ENCODE measurements around the gene PDIK1L.

PDIK1L gene

DNA sequence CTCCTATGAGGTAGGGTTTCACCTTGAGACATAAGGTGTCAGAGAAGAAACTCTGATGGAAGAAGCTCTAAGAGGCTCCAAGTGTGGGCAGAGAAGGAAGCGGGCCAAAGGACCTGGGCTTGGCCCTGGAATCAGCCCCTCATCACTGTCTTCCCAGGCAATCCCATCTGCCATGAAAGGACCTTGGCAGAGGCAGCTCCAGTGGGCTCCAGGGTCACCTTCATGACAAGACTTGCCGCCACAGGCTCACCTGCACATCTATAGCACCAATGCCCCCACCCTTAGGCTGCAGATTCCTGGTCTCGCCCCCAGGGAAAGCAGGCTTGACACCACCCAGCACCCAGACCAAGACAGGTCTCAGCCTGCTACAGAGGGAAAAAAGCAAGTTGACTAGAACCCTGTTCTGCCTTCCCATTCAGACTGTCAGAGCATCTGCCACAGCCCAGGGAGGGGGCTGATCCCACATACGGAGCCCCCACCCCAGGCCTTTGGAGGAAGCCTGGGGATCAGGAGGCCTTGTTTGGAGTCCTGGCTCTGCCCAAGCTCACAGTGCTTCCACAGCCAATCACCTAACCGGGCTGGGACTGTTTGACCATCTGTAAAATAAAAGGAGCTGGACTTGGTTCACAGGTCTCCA is 46.8 kb downstream of the PDIK1L start:
- no peak for DNase-seq

DNA sequence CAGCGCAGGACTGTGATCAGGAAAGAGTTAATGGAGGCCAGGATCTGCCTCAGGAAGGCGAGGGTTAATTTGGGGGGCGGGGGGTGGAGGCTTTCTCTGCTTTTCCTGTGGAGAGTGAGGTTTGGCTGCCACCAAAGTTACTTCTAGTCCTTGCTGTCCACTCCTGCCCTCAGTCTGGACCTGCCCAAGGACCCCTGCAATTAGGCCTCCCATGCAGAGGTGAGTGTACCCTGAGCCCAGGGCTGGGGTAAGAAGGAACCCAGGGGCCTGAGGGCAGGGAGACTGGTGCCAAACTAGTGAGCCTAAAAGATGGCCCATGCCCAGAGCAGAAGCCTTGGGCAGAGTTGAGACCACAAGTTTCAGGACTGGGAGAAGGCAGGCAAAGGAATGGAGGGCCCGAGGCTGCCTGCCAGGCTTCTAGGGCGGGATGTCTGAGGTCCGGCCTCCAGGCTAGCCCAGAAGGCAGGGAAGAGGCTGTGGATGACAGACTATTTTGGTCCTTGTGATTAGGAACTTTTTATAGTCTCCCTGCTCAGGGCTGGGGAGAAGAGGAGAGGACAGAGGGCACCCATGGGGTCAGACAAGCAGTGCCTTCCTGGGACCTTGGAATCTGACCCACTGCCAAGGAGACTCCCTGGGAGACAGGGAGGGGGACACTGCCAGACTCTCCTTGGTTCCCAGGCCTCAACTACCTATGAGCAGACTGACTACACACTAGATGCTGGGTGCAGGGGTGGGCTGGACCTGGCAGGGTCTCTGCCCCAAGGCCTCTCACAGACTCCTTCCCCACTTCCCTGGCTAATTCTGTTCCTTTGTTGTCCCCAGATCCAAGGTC is 47.5 kb downstream of the PDIK1L start, which contains the start of gene FAM110D:
FAM110D (plus strand) TSS at position 172 of the 835 bp plus-strand sequence. CDS start 2,213 bp downstream, outside the sequence.
- no peak for DNase-seq

DNA sequence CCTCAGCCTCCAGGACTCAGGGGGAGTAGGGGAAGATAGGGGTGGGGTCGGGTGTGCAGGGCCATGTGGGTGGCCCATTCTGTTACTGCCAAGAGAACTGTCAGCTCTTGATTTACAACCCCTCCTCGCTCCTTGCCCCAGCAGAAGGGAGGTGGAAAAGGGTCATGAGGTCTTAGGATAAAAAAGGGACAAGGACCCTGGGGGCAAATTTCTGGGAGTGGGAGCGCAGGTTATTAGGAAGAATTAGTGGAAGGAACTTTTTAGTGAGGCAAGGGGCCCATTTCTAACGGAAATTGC is 48.1 kb downstream of the PDIK1L start:
- no peak for DNase-seq

DNA sequence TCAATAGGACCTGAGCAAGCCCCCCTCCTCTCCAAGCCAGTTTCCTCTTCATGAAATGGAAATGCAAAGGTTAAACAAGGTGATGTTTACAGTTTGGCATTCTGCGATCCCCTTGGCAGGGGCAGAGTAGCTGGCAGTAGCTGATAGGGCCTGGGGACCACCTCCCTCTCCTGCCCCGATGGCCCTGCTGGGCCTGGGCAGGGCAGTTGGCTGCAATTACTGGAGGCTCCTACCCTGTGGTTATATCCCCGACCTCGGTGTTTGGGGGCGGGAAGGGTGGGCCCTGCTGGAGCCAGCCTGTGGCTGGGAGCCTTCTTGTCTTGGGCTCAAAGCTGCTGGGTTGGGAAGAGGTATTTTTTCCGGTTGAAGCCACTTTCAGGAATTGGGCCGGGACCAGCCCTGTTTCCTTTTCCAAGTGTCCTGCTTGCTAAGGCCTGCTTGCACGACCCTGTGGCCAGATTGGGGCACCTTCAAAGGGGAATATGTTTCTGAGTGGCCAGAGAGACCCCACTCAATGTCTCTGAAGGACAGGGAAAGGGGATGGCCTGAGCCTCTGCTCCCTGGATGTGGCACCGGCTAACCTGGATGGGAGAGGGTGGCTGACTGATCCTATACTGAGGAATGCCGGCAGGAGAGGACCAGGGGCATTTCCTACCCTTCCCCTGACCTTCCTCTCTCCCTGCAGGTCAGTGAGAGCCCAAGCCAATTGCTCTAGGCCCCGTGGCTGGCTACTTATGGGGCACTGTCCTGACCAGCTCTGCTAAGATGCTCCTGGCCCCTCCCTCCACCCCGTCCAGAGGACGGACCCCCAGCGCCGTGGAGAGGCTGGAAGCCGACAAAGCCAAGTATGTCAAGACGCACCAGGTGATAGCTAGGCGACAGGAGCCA is 49.1 kb downstream of the PDIK1L start:
- DNase-seq = no peak

DNA sequence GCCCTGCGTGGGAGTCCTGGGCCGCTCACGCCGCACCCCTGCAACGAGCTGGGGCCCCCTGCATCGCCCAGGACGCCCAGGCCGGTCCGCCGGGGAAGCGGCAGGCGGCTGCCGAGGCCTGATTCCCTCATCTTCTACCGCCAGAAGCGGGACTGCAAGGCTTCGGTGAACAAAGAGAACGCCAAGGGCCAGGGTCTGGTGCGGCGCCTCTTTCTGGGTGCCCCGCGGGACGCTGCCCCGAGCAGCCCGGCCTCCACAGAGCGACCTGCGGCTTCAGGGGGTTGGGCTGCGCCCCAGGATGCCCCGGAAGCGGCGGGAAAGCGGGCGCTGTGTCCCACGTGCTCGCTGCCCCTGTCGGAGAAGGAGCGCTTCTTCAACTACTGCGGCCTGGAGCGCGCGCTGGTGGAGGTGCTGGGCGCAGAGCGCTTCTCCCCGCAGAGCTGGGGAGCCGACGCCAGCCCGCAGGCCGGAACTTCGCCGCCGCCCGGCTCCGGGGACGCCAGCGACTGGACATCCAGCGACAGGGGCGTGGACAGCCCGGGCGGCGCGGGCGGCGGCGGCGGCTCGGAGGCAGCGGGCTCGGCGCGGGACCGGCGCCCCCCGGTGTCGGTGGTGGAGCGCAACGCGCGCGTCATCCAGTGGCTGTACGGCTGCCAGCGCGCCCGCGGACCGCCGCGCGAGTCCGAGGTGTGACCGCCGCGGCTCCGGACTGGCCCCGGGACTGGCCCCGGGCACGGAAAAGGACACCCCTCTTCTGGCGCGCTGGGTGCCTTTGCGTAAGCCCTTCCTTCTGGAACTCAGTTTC is 50.0 kb downstream of the PDIK1L start:
- DNase-seq = no peak

DNA sequence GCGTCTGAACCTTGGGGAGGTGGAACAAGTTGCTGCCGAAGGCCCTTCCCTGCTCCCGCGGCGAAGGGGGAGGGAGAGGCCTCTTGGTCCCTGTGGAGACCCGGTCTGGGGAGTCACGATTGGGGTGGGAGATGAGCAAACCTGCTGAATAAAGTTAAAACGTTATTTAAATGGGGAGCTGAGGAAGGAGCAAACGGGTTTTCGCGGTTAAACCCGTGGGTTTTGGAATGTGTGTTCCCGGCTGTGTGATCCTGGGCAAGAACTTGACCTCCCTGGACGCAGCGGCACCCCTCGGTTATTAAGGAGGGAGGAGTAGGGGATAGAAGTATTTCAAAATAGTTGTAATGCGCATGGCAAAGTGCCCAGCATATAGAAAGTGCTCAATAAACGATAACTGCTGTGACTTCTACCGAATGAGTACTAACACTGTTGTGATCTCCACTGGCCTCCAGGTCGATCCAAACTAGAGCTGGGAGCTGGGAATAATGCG is 50.6 kb downstream of the PDIK1L start:
- no peak for DNase-seq

DNA sequence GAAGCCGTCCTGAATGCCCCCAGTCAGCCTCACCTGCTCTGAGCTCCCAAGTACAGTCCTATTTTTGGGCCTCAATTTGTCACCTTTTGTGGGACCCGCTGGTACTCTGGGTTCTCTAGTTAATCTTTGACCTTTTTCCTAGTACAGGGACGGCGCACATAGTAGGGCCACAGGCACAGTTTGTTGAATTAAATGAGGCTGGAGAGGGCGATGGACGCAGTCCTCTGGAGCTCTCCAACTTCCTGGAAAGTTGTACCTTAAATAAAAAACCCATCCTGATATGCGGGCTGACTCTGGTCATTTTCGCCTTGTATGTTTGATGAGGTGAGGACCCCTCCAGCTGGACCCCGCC is 52.0 kb downstream of the PDIK1L start:
- no peak for DNase-seq

DNA sequence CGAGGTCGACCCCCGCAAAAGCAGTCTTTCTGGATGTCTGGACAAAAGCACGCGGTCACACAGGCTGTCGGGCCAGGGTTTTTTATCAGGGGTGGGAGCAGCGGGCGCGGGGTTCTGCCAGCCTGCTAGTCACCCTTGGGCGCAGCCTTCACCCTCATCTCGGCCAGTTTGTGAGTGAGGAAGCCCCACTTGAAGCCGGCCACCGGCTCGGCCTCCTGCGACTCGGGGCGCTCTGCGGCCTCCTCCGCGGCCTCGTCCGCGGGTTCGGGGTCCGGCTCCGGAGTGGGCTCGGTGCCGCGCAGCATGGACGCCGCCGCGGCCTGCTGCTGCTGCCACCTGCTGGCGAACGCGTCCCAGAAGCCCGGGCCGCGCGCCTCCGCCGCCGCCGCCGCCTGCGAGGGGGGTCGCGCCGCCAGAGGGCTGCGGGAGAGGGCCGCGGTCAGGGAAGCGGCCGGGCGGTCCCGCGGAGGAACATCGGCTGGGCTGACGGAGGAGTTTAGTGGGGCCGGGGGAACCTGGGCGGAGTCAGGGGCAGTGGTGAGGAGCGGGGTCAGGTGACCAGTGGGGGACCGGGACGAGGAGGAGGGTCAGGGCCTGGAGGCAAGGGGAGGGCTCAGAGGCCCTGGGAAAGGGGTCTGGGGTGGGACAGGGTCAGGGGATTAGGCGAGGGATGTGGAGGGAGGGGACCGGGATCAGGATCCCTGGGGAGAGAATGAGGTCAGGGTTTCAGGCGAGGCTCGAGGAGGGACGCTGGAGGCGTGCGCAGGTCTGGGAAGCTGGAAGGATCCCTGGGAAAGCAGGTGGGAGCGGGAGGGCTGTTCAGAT is 52.6 kb downstream of the PDIK1L start:
- no peak for DNase-seq

DNA sequence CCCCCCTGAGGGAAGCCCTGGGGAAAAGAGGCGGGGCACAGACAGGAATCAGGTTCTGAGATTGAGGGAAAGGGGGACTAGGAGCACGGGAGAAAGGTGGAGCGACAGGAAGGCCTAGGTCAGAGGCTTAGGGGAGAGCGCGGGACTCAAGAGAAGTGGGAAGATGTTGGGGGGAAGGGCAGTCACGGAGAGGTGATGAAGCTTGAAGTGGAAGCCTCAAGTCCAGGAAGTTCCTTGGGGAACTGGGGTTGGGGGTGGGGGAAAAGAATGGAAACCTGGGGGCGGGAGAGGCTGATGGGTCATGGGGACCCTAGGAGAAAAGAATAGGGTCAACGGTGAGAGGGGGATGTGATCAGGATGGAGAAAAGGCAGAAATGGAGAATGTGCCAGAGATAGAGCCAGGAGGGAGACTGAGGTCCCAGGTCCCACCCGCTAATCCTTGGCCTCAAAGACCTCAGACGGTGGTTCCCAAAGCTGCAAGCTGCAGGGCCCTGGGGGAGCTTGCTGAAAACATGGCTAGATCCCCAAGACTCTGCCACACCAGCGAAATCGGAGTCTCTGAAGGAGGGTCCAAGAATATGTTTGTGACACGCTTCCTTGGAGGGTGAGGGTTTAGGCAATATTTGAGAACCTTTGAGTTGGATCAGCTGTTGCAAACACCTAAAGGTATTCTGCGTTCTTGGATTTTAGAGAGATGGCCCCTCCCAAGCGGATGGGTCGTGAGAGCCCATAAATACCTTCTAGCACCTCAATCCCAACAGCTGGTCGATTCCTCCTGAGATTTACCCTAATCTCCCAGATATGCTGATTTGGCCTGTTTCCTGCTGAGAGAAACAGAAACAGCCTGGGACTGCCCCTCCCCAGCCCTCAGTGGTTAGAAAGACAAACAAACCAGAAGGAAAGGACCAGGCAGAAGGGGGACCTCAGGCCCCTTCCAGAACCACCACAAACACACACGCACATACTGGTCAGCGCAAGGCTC is 53.5 kb downstream of the PDIK1L start:
- no peak for DNase-seq

DNA sequence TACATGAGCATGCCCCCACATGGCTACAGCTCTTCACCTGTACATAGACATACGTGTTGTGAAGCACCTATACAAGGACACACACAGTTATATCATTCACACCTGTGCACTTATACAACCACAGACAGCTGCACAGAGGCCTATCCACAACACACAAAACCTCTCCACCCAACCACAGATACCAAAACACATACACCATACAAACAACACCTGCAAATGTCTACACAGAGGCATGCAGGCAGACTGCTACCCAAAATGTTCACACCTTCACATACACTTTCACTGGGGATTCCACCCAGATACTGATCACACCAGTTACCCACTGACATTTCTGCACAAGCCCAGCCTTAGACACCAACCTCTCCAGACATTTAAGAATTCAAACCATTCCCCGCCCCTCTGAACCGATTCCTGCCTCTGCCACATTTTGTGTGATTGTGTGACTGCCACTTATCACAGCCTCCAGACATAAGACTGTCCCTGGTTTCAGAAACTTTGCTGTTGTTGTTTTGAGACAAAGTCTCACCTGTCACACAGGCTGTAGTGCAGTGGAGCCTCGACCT is 55.2 kb downstream of the PDIK1L start:
- DNase-seq = no peak

DNA sequence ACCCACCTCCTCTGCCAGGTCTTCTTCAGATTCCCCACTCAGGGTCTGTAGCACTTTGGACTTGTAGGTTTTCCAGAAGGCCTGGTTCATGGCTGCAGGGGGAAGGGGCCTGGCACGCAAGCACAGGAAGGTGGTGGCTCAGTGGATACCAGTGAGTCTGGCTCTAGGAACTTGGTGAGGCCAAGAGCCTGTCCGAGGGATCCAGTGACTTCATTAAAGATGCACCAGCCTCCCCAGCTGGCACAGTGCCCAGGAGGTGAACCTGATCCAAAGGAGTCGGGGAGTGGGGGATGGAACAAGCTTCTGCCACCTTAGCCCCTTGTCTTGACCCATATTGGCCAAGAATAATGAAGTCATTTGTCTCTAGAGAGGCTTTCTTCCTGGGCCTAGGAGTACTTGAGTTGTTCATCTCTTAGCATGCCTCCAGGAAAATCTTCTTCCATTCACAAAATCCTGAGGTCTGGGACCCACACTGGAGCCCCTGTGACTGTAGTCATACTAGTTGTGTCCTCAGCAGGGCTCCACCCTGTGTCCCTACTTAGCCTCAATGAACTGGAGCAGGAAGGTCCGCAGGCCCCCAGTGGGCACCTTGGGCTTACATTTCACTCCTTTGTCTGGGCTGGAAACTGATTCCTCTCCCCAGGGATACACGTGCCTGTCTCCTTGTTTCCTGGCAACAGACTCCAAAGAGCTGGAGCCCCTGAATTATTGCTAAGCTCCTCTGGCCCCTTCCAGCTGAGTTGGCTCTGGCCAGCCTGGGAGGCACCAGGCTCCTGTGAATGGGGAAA is 57.0 kb downstream of the PDIK1L start, which contains the start of gene C1orf232:
C1orf232 (minus strand) TSS at position 554 of the 788 bp plus-strand sequence; CDS start at position 90, 464 bp downstream.
- DNase-seq = peak; percentile 5

DNA sequence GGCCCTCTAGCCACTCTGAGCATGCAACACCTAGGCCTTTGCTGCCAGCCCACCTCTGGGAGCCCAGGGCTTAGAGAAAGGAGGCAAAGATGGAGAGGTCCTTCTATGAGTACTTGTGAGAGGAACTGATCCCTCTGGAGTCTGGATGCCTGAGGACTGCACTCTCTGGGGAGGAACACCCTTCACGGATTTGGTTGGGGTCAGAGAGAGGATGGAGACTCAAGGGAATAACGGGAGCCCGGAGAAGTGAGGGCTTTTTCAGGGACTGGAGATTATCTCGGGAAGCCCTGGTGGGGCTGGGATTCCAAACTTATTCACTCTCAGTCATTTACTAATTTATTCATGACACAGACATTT is 57.6 kb downstream of the PDIK1L start:
- no peak for DNase-seq

DNA sequence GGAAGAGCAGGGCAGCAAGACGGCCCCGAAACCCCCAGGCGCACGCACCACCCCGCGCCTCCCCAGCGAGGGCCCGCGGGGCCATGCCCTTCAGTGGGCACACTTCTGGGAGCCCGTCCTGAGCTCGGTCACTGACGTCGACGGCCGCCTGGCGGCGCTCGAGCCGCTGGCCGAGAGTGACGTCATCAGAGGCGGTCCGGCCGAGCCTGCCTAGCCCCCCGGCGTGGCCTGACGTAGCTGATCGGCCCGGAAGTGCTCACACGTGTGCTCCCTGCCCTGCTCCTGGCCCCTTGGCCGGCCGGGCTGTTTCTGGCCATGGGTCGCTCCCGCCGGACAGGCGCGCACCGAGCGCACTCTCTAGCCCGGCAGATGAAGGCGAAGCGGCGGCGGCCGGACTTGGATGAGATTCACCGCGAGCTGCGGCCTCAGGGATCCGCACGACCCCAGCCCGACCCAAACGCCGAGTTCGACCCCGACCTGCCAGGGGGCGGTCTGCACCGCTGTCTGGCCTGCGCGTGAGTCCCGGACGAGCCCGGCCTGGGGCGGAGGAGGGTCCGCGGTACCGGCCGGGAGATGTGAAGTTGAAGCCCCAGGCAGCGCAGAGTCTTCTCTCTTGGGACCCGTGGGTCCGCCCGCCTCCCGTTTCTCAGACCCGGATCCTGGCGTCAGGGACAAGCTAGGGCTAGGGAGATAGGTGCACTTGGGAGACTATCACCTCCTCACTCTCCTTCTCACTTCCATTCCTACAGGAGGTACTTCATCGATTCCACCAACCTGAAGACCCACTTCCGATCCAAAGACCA is 58.2 kb downstream of the PDIK1L start, which contains the start of gene ZNF593:
ZNF593 (plus strand) TSS at position 240 of the 803 bp plus-strand sequence; CDS start at position 316, 76 bp downstream.
- DNase-seq = peak; percentile 11

DNA sequence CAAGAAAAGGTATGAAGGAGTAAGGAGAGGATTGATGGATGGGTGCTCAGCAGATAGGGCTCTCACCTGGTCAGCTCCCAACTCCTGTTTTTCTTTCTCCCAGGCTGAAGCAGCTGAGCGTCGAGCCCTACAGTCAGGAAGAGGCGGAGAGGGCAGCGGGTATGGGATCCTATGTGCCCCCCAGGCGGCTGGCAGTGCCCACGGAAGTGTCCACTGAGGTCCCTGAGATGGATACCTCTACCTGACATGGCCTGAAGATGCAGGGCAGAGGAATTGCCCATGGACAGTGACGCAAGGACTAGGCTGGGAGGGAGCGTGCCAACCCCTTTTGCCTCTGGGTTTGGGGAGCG is 58.8 kb downstream of the PDIK1L start:
- DNase-seq = no peak

DNA sequence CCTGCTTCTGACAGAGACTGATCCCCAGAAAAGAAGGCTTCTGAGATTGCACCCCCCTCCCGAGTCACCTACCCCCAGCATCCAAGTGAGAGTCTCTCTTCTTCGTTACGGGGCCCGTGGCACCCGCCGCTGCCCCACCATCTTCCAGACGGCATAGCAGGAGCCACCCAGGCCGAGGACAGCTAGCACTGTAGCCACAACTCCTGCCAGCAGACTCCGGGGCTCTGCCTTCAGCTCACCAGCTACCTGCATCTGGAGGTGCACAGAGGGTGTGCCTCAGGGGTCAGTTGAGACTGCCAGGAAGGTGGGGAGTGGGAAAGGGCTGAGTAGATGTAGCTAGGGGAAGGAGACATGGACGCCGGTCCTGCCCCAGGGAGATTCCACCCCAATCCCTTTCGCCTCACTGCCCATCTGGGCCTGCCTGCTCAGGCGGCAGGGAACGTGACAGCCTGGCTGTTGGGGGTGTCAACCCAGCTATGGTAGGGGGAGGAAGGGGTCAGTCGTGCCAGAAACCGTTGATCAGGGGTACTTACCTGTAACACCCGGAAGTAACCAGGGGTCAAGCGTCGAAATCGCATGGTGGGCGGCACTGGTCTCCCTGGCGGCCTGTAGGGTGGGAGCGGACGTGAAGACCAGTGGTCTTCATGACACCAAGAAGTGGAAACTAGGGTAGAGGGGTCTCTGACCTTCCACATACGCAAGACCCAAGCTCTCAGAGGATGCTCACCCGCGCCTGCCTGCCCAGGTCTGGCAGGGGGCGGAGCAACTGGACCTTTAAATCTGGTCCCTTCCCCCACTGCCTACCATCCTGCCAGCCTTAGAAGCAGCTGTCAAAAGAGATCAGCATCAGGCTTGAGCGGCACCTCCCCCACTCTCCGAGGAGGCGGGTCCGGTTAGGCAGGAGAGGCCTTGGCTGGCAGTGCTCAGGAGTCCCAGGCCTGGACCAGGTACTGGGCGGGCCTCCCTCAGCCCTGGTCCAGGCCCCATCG is 59.8 kb downstream of the PDIK1L start, which contains the start of gene ZNF593OS:
ZNF593OS (minus strand) TSS at position 749 of the 989 bp plus-strand sequence; CDS start at position 578, 171 bp downstream.
- no peak for DNase-seq

All from NCI-H187 treated with DMSO at 0.1 percent for 48 hours (cell line).